ENCODE results near the gene LRFN2.
A peak's percentile ranks its signal among the peaks of the same experiment; 100 is the strongest.

The LRFN2 gene

DNA sequence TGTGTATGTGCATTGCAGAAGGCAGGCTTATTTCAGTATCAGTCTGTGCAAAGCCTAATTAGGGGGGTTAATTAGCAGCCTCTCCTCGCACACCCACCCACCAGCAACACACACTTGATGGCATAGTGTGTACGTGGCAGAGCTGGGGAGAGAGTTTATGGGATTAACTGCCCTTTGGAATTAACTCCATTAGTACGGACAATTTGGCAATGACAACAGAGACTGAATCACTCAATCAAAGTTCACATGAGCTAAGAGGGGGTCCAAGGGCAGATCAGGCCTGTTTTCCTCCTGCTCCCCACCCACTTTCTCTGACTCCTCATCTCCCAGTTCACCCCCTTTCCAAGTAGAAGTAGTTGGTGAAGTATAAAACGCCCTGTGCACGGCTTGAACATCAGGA, 69.5 kb downstream of the LRFN2 start:
- DNase-seq (ENCODE audit: low read depth): no peak

GRCh38 chr6:40516429-40516828, 70.7 kb downstream of the LRFN2 start:
- no peak for DNase-seq (ENCODE audit: low read depth)

GRCh38 chr6:40512340-40512739, 74.8 kb downstream of the LRFN2 start:
- DNase-seq (ENCODE audit: low read depth): no peak

GRCh38 chr6:40511884-40512283, 75.3 kb downstream of the LRFN2 start:
- no peak for DNase-seq (ENCODE audit: low read depth)

- DNase-seq (ENCODE audit: low read depth): no peak
These were observed 76.7 kb downstream of the LRFN2 start for GRCh38 chr6:40510442-40510841.

DNA sequence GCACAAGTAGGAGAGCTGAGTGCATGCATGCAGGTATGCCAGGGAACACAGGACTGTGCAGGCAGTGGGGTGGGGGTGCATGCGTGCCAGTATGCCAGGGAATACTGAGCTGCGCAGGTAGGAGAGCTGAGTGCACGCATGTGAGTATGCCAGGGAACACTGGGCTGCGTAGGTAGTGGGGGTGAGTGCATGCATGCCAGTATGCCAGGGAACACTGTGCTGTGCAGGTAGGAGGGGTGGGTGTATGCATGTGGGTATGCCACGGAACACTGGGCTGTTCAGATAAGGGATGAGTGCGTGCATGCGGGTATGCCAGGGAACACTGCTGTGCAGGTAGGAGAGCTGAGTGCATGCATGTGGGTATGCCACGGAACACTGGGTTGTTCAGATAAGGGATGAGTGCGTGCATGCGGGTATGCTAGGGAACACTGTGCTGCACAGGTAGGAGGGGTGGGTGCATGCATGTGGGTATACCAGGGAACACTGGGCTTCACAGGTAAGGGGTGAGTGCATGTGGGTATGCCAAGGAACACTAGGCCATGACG, 77.4 kb downstream of the LRFN2 start:
- no peak for DNase-seq (ENCODE audit: low read depth)

GRCh38 chr6:40509086-40509485, 78.1 kb downstream of the LRFN2 start:
- DNase-seq (ENCODE audit: low read depth): no peak

GRCh38 chr6:40506954-40507353, 80.2 kb downstream of the LRFN2 start:
- DNase-seq (ENCODE audit: low read depth): no peak

DNA sequence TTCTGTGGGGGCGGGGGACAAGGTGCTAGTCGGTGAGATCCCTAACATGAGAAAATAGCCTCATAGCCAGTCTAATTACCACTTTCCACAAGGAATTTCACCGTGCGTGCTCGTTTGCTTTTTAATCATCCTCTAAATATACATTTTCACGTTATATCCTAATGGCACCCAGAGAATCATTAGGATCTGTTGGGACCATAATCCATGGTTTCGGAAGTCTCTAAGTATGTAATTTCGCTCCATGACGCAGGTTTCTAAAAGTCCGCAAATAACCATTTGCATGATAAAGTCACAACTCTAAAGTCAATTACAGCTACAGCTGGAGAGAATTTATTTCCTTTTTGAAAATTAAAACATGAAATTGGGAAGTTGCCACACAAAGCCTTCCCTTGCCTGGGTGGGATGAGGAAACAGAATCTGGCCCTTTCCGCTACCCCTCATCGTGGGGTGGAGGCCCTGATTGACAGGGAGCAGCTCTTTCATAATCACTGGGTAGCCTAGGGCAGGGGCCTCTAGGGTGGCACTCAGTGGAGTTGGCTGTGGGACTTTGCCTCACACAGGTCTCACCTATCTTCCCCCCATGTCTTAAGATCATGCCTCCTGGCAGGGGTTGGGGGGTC, 81.9 kb downstream of the LRFN2 start:
- no peak for DNase-seq (ENCODE audit: low read depth)

- peak; percentile 6 for DNase-seq (ENCODE audit: low read depth)
These were observed 82.9 kb downstream of the LRFN2 start for GRCh38 chr6:40504274-40504673.

- DNase-seq (ENCODE audit: low read depth): no peak
These were observed 86.9 kb downstream of the LRFN2 start for GRCh38 chr6:40500227-40500626.

GRCh38 chr6:40499215-40499614, 87.9 kb downstream of the LRFN2 start:
- no peak for DNase-seq (ENCODE audit: low read depth)

GRCh38 chr6:40498148-40498547, 89.0 kb downstream of the LRFN2 start:
- no peak for DNase-seq (ENCODE audit: low read depth)

- DNase-seq (ENCODE audit: low read depth): no peak
These were observed 95.0 kb downstream of the LRFN2 start for GRCh38 chr6:40492187-40492586.

DNA sequence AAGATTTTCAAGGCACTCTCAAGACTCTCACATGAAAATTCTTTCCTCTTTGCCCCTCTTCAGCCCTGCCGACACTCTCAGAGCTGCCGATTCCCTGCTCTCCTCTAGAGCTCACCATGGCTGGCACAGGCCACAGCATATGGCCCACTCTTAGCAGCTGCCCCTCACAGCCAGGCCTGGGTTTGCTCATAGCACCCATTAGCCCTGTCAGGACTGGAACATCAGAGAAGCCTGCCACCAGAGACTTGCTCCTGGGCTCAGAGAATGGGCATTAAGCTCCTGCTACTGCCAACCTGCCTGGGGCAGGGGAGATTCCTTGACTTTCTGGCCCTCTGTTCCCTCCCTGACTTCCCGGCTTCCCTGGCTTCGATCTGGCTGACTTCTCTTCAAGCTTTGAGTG, 96.7 kb downstream of the LRFN2 start:
- no peak for DNase-seq (ENCODE audit: low read depth)

DNA sequence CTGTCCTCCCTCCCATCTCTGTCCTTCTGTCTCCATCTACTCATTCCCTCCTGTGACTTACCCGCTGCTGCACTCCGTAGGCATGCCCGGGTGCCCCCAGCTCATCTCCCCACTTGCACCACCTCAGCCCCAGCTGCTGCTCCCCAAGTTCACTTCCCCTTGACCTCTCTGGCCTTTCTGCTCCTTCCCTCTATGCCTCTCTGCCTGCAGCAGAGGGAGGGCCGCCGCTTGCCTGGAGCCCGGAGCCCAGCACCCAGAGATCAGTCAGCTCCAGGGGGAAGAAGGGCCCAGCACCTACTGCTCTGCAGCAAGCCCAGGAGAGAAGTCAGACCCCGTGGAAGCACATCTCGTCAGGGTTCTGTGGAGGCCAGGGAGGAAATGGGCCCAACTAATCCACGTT, 97.4 kb downstream of the LRFN2 start:
- DNase-seq (ENCODE audit: low read depth): no peak

GRCh38 chr6:40486576-40486975, 100.6 kb downstream of the LRFN2 start:
- DNase-seq (ENCODE audit: low read depth): no peak

DNA sequence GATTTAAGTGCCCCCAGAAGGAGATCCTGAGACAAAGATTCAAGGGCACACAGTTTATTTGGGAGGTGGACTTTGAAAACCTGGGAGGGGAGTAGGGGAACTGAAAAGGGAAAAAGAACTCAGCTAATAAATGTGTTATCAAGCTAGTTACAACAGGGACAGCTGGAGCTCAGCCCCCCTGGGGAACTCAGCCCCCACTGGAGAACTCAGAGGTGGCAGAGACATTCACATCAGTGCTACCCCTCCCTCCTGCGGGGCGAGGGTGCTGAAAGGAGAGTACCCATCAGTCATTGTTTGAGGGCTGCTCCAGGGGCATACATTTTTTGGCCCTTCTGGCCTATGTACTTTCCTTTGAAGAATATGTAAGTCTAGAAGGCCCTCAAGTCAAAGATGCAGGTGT, 101.4 kb downstream of the LRFN2 start:
- DNase-seq (ENCODE audit: low read depth): no peak

DNA sequence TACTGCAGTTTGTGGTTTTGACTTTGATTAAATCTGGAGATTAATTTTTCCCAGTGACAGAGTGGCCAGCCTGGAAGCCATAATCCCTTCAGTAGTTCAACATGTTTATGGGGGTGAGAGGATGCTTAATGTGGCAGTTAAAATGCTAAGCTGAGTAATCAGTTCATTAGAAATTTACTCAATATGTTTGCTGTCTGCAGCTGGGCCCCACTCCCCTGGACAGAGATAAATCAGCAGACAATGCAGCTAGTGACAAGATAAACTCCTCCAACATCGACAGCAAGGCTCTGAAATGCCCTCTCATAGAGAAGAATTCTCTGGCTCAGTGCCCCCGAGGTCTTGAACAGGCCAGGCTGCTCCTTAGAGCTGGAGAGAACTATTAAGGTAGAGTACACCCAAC, 101.9 kb downstream of the LRFN2 start:
- no peak for DNase-seq (ENCODE audit: low read depth)

DNA sequence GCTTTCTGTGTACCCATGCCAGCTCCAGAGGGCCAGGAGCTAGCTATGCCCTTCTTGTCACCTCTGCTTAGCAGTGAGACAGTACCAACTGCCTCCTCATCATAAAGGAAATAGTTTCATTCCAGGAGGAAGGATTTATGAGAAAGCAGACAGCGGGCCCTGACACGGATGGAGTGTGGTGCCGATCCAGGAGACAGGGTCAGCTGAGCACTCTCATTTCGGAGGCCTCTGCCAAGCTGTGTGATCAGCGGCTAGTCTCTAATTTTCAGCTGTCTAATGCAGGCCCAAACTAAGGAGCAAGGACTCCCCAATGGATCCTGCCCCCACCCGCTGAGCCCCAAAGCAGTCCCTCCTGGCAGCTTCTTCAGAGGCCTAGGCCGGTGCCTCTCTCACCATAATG, 103.1 kb downstream of the LRFN2 start:
- DNase-seq (ENCODE audit: low read depth): no peak

DNA sequence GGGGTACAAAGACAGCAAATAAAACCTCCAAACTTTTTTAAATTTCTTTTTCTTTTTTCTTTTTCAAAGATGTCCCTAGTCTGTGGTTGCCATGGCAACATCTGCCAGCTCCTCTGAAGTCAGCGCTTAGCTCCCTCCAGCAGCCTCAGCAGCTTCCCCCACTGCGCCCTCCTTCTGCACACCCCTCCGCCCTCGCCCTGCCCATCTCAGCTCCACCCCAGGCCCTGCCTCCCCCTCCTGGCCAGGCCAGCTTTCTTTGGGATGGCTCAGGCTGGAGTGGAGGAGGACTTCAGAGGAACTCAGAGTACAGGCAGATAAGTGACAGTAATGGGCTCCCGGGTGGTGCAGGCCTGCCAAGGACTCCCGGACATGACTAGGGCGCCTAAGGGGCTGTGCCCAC, 104.6 kb downstream of the LRFN2 start:
- no peak for DNase-seq (ENCODE audit: low read depth)

GRCh38 chr6:40480678-40481077, 106.5 kb downstream of the LRFN2 start:
- DNase-seq (ENCODE audit: low read depth): no peak

- DNase-seq (ENCODE audit: low read depth): no peak
These were observed 107.5 kb downstream of the LRFN2 start for GRCh38 chr6:40479706-40480105.
